ENCODE results near the gene MYOG. TPM values are rescaled to one million over a fixed set of nuclear protein-coding genes. Genes with fewer than 3 reads are reported as not detected.
A peak's percentile ranks its signal among the peaks of the same experiment; 100 is the strongest.

The MYOG gene
- total RNA-seq (not detected), polyA plus RNA-seq (not detected)
- long read RNA-seq, donor 1 = 0 reads
- long read RNA-seq, donor 2 = 0 reads
- long read RNA-seq, donor 3 = 0 reads
- long read RNA-seq, donor 4 = 0 reads

DNA sequence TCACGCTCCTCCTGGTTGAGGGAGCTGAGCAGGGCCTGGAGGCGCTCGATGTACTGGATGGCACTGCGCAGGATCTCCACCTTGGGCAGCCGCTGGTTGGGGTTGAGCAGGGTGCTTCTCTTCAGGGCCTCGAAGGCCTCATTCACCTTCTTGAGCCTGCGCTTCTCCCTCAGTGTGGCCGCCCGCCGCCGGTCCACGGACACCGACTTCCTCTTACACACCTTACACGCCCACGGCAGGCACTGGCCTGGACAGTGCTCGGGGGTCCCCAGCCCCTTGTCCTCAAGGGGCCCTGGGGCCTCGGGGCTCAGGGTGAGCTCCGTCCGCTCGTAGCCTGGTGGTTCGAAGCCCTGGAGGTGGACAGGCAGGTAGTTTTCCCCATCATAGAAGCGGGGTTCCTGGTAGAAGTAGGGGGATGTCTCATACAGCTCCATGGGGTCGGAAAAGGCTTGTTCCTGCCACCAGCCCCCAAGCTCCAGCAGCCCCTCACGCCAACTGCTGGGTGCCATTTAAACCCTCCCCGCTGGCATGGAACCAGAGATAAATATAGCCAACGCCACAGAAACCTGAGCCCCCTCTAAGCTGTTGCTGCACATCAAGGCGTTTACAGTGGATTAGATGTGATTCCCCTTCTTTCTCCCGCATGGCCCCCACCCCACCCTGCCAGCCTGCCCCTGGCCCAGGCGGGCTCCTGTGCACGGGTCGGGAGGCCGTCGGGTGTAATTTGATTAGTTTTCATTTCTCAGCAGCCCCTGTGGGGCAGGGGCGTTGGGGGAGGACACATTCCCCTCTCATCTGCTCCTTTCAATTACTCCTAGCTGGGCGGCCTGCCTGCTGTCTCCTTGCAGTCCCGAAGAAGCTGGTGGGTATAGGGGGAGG, at the start of gene MYOG:
TSS of gene MYOG (minus strand) at position 485 of the 879 bp plus-strand sequence. CDS start at position 434, 51 bp downstream.
- ATAC-seq (no peak), DNase-seq (no peak)
- H3K27ac ChIP-seq (ENCODE audit: low read length) = no peak within 1 kb of the TSS
- H3K4me1 ChIP-seq (ENCODE audit: control insufficient read depth, insufficient read depth, low read length) = peaks cover 2% of the 10 kb centered on the region
- intact Hi-C loops (cut with DNase I) = no loop called here
- H3K9me3 ChIP-seq (ENCODE audit: control insufficient read depth, low read length) = no peaks in the 10 kb centered on the region
- H3K4me3 ChIP-seq (ENCODE audit: low read length) = no peak within 1 kb of the TSS
- H3K27me3 ChIP-seq (ENCODE audit: control insufficient read depth, insufficient read depth) = no peaks in the 10 kb centered on the region
- WGBS = 84% methylated on average over 36 of the region's 36 CpGs

DNA sequence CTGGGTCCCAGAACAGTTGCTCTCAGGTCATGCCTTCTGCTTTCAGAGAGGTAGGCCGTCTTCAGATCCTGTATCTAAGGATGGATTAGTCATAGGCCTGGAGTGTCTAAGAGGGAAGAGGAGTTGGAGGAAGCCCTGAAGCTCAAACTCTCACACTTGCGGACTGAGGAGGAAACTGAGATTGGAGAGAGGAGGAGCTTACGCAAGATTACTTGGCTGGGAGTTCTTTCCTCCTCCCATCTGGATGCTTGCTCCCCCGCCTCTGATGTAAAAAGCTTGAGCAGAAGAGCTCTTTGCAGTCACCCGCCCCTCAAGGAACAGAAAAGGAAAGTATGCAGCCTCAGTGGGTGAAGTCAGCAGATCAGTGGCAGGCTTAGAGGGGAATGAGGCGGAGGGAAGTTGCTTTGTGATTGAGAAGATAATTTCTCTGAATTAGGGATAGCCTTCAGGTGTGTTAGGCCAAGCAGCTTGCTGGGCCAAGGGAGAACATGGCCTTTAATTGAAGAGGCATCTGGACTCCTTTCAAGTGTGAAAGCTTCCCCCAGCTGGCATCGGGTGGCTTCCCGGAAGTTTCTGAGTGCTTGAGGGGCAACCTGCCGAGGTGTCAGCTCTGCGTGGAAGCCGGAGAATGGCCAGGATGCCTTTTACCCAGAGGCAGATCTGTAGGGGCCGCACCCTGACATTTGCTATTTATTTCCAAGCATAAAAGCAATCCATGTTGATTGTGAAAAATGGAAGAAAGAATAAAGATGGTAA, 48.3 kb upstream of the MYOG start:
- intact Hi-C loops (cut with DNase I) = no loop called here
- Histone ChIP-seq H3K27ac (ENCODE audit: low read length) (no peak overlapping the region), H3K27me3 (ENCODE audit: control insufficient read depth, insufficient read depth) (no peaks in the 10 kb centered on the region), H3K9me3 (ENCODE audit: control insufficient read depth, low read length) (no peaks in the 10 kb centered on the region), H3K4me1 (ENCODE audit: control insufficient read depth, insufficient read depth, low read length) (peaks cover 7% of the 10 kb centered on the region), H3K4me3 (ENCODE audit: low read length) (no peak overlapping the region)
- no peak for DNase-seq
- peak; percentile 10 to 12 for ATAC-seq
- WGBS = 55% methylated on average over 12 of the region's 12 CpGs

- ATAC-seq (no peak), DNase-seq (no peak)
- intact Hi-C loops (cut with DNase I) = no loop called here
- no peaks in the 10 kb centered on the region for H3K9me3 ChIP-seq (ENCODE audit: control insufficient read depth, low read length)
- 76% methylated on average over 9 of the region's 9 CpGs for WGBS
- H3K27ac ChIP-seq (ENCODE audit: low read length) = peak overlapping the region; percentile 32
- H3K4me1 ChIP-seq (ENCODE audit: control insufficient read depth, insufficient read depth, low read length) = peaks cover 7% of the 10 kb centered on the region
- H3K4me3 ChIP-seq (ENCODE audit: low read length) = no peak overlapping the region
- H3K27me3 ChIP-seq (ENCODE audit: control insufficient read depth, insufficient read depth) = no peaks in the 10 kb centered on the region
These were observed 45.9 kb upstream of the MYOG start for GRCh38 chr1:203131548-203132200.

- 51% methylated on average over 3 of the region's 3 CpGs for WGBS
- Histone ChIP-seq H3K4me3 (ENCODE audit: low read length) (no peak overlapping the region), H3K27me3 (ENCODE audit: control insufficient read depth, insufficient read depth) (no peaks in the 10 kb centered on the region), H3K4me1 (ENCODE audit: control insufficient read depth, insufficient read depth, low read length) (peaks cover 4% of the 10 kb centered on the region), H3K9me3 (ENCODE audit: control insufficient read depth, low read length) (no peaks in the 10 kb centered on the region), H3K27ac (ENCODE audit: low read length) (peak overlapping the region; percentile 84)
- ATAC-seq (no peak), DNase-seq (no peak)
- intact Hi-C loops (cut with DNase I) = no loop called here
These were observed 44.7 kb upstream of the MYOG start for GRCh38 chr1:203130358-203130985.

DNA sequence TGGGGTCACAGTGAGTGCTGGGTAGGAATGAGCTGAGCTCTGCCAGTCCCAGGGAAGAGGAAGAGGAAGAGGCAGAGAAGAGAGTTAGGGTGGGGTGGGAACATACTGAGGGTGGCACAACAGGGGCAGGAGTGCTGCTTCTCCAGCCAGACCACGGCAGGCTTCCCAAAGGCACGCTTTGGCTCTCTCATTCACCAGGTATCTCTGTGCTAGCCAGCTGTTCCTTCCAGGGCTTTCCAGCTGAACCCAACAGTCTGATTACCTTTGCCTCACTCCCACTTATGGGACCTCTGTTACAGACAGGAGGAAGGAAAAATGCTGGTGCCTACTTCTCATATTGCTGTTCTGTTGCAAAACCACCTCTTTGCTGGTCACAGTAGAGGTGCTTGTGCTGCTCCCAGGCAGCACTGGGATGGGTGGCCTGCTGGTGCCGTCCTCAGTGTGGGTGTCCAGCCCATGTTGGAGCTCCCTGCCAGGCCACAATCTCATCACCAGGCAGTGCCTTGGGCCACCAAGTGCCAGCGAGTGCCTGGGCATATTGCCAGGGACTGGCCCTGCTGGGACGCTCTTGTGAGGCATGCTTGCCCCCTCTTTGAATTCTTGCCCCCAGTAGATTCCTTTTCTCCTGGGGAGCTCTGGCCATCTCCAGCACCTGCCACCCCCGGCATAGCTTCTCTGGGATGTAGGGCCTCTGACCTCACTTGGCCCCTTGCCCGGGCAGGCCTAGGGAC, 43.9 kb upstream of the MYOG start:
- peak; percentile 38 to 62 for ATAC-seq
- Histone ChIP-seq H3K4me3 (ENCODE audit: low read length) (no peak overlapping the region), H3K27ac (ENCODE audit: low read length) (peak overlapping the region; percentile 84), H3K27me3 (ENCODE audit: control insufficient read depth, insufficient read depth) (no peaks in the 10 kb centered on the region), H3K4me1 (ENCODE audit: control insufficient read depth, insufficient read depth, low read length) (peaks cover 6% of the 10 kb centered on the region), H3K9me3 (ENCODE audit: control insufficient read depth, low read length) (no peaks in the 10 kb centered on the region)
- intact Hi-C loops (cut with DNase I) = no loop called here
- WGBS = 35% methylated on average over 7 of the region's 7 CpGs
- DNase-seq = peak; percentile 66 to 86 (median 86)

- ATAC-seq (no peak), DNase-seq (no peak)
- peaks cover 4% of the 10 kb centered on the region for H3K4me1 ChIP-seq (ENCODE audit: control insufficient read depth, insufficient read depth, low read length)
- intact Hi-C loops (cut with DNase I) = no loop called here
- no peaks in the 10 kb centered on the region for H3K27me3 ChIP-seq (ENCODE audit: control insufficient read depth, insufficient read depth)
- no peak overlapping the region for H3K4me3 ChIP-seq (ENCODE audit: low read length)
- no peaks in the 10 kb centered on the region for H3K9me3 ChIP-seq (ENCODE audit: control insufficient read depth, low read length)
- WGBS = 76% methylated on average over 29 of the region's 29 CpGs
- peak overlapping the region; percentile 37 for H3K27ac ChIP-seq (ENCODE audit: low read length)
These were observed 43.1 kb upstream of the MYOG start for GRCh38 chr1:203128716-203129500.

- intact Hi-C loops (cut with DNase I) = no loop called here
- H3K9me3 ChIP-seq (ENCODE audit: control insufficient read depth, low read length) = no peaks in the 10 kb centered on the region
- ATAC-seq = no peak
- 24% methylated on average over 7 of the region's 7 CpGs for WGBS
- no peaks in the 10 kb centered on the region for H3K27me3 ChIP-seq (ENCODE audit: control insufficient read depth, insufficient read depth)
- H3K4me3 ChIP-seq (ENCODE audit: low read length) = peak overlapping the region; percentile 42
- peak overlapping the region; percentile 37 for H3K27ac ChIP-seq (ENCODE audit: low read length)
- H3K4me1 ChIP-seq (ENCODE audit: control insufficient read depth, insufficient read depth, low read length) = peaks cover 4% of the 10 kb centered on the region
- DNase-seq = no peak
These were observed 42.6 kb upstream of the MYOG start for GRCh38 chr1:203128431-203128715.

DNA sequence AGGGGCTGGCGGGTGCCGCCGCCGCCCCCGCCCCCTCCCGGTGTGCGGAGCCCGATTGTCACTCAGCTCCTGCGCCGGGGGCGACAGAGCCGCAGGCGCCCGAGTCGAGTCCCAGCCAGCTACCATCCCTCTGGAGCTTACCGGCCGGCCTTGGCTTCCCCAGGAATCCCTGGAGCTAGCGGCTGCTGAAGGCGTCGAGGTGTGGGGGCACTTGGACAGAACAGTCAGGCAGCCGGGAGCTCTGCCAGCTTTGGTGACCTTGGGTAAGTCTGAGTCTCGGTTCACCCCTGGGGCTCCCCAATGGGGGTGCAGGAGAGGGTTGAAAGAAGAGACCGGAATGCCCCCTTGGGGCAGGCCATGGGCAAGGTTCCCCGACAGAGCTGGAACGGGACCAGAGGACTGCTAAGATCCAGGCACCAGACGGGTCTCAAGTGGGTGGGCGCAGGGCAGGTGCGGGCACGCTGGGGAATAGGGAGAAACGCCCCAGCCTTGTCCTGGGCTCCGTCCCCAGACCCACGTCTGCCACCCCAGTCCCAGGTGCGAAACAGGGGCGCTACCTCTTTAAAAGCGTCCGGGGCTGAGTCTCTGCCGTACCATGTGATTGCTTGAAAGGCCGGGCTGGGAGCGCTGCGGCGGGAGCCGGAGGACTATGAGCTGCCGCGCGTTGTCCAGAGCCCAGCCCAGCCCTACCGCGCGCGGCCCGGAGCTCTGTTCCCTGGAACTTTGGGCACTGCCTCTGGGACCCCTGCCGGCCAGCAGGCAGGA, 42.0 kb upstream of the MYOG start, which contains the start of gene ADORA1:
TSS of gene ADORA1 (plus strand) at position 61 of the 765 bp plus-strand sequence. CDS start 1,116 bp downstream, outside the sequence.
- peak within 1 kb of the TSS; percentile 42 for H3K4me3 ChIP-seq (ENCODE audit: low read length)
- ATAC-seq (peak; percentile 86 to 87), DNase-seq (peak; percentile 68 to 90 (median 86))
- peaks cover 4% of the 10 kb centered on the region for H3K4me1 ChIP-seq (ENCODE audit: control insufficient read depth, insufficient read depth, low read length)
- H3K27ac ChIP-seq (ENCODE audit: low read length) = peak within 1 kb of the TSS; percentile 88
- no peaks in the 10 kb centered on the region for H3K27me3 ChIP-seq (ENCODE audit: control insufficient read depth, insufficient read depth)
- intact Hi-C loops (cut with DNase I) = no loop called here
- under 1% methylated on average over 51 of the region's 51 CpGs for WGBS
- H3K9me3 ChIP-seq (ENCODE audit: control insufficient read depth, low read length) = no peaks in the 10 kb centered on the region

Measured in right cardiac atrium (tissue), 5 donors.